Upper lobe of right lung (tissue), 1 donor: ENCODE data around the gene AKAP1. TPM values are rescaled to one million over a fixed set of nuclear protein-coding genes. Genes with fewer than 3 reads are reported as not detected.

ENCODE experiments used
- ATAC-seq: fragments of 200-7000 bp; cut with Tn5 transposase; one replicate; pipeline ENCODE4 v1.9.1; 2020; ENCODE audit warnings: mild to moderate bottlenecking, moderate library complexity
- DNase-seq: peaks from one replicate; pipeline ENCODE4 v3.0.0-alpha.2; 2020
- H3K27ac ChIP-seq: fragments of 200-600 bp; one replicate; pipeline ENCODE4 v1.8.0; 2022
- H3K27me3 ChIP-seq: fragments of 200-600 bp; one replicate; pipeline ENCODE4 v1.8.0; 2022; ENCODE audit warnings: mild to moderate bottlenecking
- H3K36me3 ChIP-seq: fragments of 200-600 bp; one replicate; pipeline ENCODE4 v1.8.0; 2022
- H3K4me1 ChIP-seq: fragments of 200-600 bp; one replicate; pipeline ENCODE4 v1.8.0; 2022
- H3K4me3 ChIP-seq: fragments of 200-600 bp; one replicate; pipeline ENCODE4 v1.8.0; 2022; ENCODE audit warnings: mild to moderate bottlenecking
- H3K9me3 ChIP-seq: fragments of 200-600 bp; one replicate; pipeline ENCODE4 v1.8.0; 2022
- intact Hi-C: fragments of 100-400 bp; cut with DNase I; formaldehyde crosslinking; loops from one replicate; pipeline ENCODE4 v1.11.0; 2022
- total RNA-seq: library from RNA; stranded (reverse); fragmentation: NEBNext Ultra II Directional; extraction: Animal tissue kit (Norgen Biotek cat#: 25700); gene quantifications from one replicate; pipeline ENCODE4 v1.2.1, GENCODE V29; 2021
- TF ChIP-seq, protein P1 (sequence below): fragments of 200-600 bp; IDR thresholded peaks from one replicate; pipeline ENCODE4 v1.8.0; 2022; ENCODE audit warnings: antibody characterized with exemption
- donor health status: DM: no; HTN: yes; CAD: no; lungs with severe emphysema.

Gene AKAP1
- total RNA-seq, 1 donor from 2014 or later: 59.9 TPM

DNA sequence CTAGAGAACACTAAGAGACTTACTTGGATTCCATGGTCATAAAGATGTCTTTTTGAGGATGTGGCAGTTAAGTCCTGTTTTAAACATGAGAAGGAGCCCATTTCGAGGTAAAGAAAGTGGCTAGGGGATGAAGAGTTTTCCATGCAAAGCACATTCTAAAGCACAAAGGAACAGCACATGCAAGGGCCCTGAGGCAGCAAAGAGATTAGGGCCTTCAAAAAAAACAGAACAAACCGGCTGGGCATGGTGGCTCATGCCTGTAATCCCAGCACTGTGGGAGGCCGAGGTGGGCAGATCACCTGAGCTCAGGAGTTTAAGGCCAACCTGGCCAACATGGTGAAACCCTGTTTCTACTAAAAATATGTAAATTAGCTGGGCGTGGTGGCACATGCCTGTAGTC is 79.8 kb downstream of the AKAP1 start:
- intact Hi-C loops: no loop called here
- ATAC-seq: no peak
- H3K27me3 ChIP-seq: no peaks in the 10 kb centered on the region
- no peaks in the 10 kb centered on the region for H3K36me3 ChIP-seq
- no peak for DNase-seq
- H3K4me1 ChIP-seq: no peaks in the 10 kb centered on the region
- TF ChIP-seq, protein P1, sequence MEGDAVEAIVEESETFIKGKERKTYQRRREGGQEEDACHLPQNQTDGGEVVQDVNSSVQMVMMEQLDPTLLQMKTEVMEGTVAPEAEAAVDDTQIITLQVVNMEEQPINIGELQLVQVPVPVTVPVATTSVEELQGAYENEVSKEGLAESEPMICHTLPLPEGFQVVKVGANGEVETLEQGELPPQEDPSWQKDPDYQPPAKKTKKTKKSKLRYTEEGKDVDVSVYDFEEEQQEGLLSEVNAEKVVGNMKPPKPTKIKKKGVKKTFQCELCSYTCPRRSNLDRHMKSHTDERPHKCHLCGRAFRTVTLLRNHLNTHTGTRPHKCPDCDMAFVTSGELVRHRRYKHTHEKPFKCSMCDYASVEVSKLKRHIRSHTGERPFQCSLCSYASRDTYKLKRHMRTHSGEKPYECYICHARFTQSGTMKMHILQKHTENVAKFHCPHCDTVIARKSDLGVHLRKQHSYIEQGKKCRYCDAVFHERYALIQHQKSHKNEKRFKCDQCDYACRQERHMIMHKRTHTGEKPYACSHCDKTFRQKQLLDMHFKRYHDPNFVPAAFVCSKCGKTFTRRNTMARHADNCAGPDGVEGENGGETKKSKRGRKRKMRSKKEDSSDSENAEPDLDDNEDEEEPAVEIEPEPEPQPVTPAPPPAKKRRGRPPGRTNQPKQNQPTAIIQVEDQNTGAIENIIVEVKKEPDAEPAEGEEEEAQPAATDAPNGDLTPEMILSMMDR: no peak
- H3K27ac ChIP-seq: no peak overlapping the region
- no peaks in the 10 kb centered on the region for H3K9me3 ChIP-seq
- no peak overlapping the region for H3K4me3 ChIP-seq

DNA sequence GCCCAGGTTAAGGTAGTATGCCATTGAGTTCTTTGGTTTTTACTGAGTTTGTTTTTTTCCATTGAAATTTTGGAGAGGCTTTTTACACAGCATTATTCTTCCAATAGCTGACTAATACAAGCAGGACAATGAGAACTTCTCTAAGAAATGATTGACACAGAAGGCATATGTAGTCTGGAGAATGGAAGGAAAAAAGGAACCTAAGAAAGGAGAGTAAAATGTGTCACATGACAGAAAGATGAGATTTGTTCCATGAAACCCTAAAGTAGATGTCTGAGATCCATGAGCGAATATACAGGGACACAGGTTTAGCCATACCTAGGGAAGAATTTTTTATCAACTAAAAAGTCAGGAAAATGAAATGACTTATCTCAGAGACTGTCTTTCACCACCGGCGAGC is 80.7 kb downstream of the AKAP1 start:
- intact Hi-C loops: no loop called here
- H3K4me1 ChIP-seq: no peaks in the 10 kb centered on the region
- no peaks in the 10 kb centered on the region for H3K36me3 ChIP-seq
- peaks cover under 1% of the 10 kb centered on the region for H3K27me3 ChIP-seq
- DNase-seq: no peak
- ATAC-seq: no peak
- no peak overlapping the region for H3K27ac ChIP-seq
- no peaks in the 10 kb centered on the region for H3K9me3 ChIP-seq
- TF ChIP-seq, protein P1: no peak
- H3K4me3 ChIP-seq: no peak overlapping the region

DNA sequence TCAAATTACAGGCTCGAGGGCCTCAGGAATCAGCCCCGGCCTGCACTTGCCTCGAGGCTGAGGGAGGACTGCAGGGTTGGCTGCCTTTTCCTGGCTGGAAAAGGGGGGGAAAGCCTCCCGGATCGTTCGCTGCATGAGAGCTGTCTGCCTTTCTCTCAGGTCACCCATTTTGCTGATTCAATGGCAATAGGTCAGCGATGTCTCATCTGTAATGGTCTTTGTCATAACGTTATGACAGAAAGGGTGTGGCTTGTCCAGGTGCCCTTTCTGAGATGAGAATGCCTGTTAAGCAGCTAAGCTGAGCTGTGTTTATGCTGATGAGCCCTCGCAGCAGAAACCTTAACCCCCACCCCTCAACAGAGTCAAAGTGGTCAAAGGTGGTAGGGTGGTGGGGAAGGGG is 81.8 kb downstream of the AKAP1 start:
- ATAC-seq (no peak), DNase-seq (no peak)
- no peak overlapping the region for H3K27ac ChIP-seq
- H3K4me3 ChIP-seq: no peak overlapping the region
- H3K9me3 ChIP-seq: no peaks in the 10 kb centered on the region
- TF ChIP-seq, protein P1: no peak
- peaks cover 6% of the 10 kb centered on the region for H3K27me3 ChIP-seq
- no peaks in the 10 kb centered on the region for H3K4me1 ChIP-seq
- intact Hi-C loops: no loop called here
- H3K36me3 ChIP-seq: no peaks in the 10 kb centered on the region

DNA sequence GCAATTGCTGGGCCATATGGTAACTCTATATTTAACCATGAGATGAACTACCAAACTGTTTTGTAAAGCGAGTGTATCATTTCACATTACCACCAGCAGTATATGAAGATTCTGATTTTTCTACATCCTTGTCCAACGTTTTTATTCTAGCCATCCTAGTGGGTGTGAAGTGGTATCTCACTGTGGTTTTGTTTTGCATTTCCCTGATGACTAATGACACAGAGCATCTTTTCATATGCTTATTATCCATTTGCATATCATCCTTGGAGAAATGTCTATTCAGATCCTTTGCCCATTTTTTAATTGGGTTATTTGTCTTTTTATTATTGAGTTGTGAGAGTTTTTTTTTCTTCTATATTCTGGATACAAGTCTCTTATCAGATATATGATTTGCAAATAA is 83.6 kb downstream of the AKAP1 start:
- no peak for ATAC-seq
- H3K27me3 ChIP-seq: peaks cover 6% of the 10 kb centered on the region
- TF ChIP-seq, protein P1: no peak
- no peak overlapping the region for H3K27ac ChIP-seq
- intact Hi-C loops: no loop called here
- H3K36me3 ChIP-seq: no peaks in the 10 kb centered on the region
- no peaks in the 10 kb centered on the region for H3K4me1 ChIP-seq
- H3K4me3 ChIP-seq: no peak overlapping the region
- H3K9me3 ChIP-seq: no peaks in the 10 kb centered on the region
- no peak for DNase-seq

DNA sequence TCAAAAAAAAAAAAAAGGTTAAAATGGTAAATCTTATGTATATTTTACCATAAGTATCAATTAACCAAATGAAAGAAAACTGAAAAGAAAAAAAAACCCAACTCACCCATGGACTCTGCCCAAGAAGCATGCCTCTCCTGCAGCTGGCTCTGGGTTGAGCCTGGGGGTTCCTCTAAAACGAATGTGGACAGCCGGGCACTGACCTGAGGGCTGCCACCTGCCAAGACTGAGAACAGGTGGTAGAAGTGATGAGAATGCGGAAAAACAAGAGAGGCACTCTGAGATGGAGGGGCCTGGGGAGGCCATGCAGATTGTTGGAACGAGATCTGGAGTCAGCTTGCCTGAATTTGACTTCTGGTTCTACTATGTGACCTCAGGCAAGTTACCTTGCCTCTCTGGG is 85.8 kb downstream of the AKAP1 start:
- no peaks in the 10 kb centered on the region for H3K4me1 ChIP-seq
- intact Hi-C loops: no loop called here
- no peak overlapping the region for H3K4me3 ChIP-seq
- H3K9me3 ChIP-seq: no peaks in the 10 kb centered on the region
- ATAC-seq (no peak), DNase-seq (no peak)
- TF ChIP-seq, protein P1: no peak
- H3K36me3 ChIP-seq: no peaks in the 10 kb centered on the region
- peaks cover 6% of the 10 kb centered on the region for H3K27me3 ChIP-seq
- H3K27ac ChIP-seq: no peak overlapping the region

Other genes with a start within 250 kb of the AKAP1 start
- gene TRIM25, start 171.2 kb upstream of the AKAP1 start, total RNA-seq: 89.3 TPM
- 13.3 TPM for gene COIL, start 124.2 kb upstream of the AKAP1 start, total RNA-seq
- 176 TPM for gene SCPEP1, start 107.1 kb upstream of the AKAP1 start, total RNA-seq
- gene MSI2, start 171.3 kb downstream of the AKAP1 start, total RNA-seq: 31.3 TPM